ENCODE data around the gene IL6ST.
"Not testable (repeated sequence)": the region's sequence is repeated elsewhere in the genome, so short reads cannot be mapped to it uniquely, and the experiment has no call there.

Gene IL6ST

GRCh38 chr5:55998966-55999365, 4.2 kb upstream of the IL6ST start:
- no peak overlapping the region for H3K4me2 ChIP-seq
- H3K4me1 ChIP-seq = peaks cover 7 to 42% (median 9%) of the 10 kb centered on the region in 10 experiments; a peak in 14 of 20 replicates
- H3K36me3 ChIP-seq = no peaks in the 10 kb centered on the region
- H3K27ac ChIP-seq = no peak overlapping the region
- H3K9me3 ChIP-seq (replicated peaks in 1 of 11) = peaks cover 0 to 17% (median 11%) of the 10 kb centered on the region in 11 experiments; a peak in 17 of 22 replicates
- no peaks in the 10 kb centered on the region for H3K27me3 ChIP-seq
- no peak for TF ChIP-seq Cebpa-rat (IDR thresholded peaks at IDR 0.05)
- no peak overlapping the region for H3K9ac ChIP-seq
- no peak overlapping the region for H3K4me3 ChIP-seq
- no peaks in the 10 kb centered on the region for H4K20me1 ChIP-seq

DNA sequence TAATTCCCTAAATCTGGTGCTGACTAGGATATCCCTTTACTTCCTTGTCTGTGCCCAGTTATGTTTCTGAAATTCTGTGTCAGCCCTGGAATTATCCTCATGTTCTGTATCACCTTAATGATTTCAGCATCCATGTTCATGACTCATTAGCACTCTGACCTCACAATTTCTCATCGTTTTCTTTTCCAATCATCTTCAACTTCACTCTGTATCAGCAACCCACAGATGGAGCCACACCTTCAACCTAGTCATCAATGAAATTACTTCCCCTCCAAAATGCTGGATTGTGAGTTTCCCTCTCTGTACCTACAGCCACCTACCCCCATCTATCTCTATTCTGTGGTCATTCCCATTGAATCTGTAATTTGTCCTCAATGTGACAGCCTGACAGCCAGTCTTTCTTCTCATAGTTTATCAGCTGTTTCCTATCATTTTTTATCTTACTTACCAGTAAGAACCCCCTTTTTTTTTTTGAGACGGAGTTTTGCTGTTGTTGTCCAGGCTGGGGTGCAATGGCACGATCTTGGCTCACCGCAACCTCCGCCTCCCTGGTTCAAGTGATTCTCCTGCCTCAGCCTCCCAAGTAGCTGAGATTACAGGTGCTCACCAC, 3.1 kb upstream of the IL6ST start:
- no peak for TF ChIP-seq Cebpa-rat (IDR thresholded peaks at IDR 0.05)
- Histone ChIP-seq H4K20me1 (peaks cover 0 to 10% (median 5%) of the 10 kb centered on the region in 11 experiments; a peak in 13 of 22 replicates), H3K9me3 (replicated peaks in 1 of 11) (peaks cover 0 to 17% (median 11%) of the 10 kb centered on the region in 11 experiments; a peak in 17 of 22 replicates), H3K4me1 (peaks cover 12 to 35% (median 18%) of the 10 kb centered on the region in 10 experiments), H3K36me3 (no peaks in the 10 kb centered on the region), H3K27ac (no peak overlapping the region), H3K27me3 (no peaks in the 10 kb centered on the region), H3K4me3 (no peak overlapping the region), H3K4me2 (peak overlapping the region in 3 of 11 experiments; percentile 70 to 86 (median 84); a peak in 5 of 22 replicates), H3K9ac (no peak overlapping the region)

DNA sequence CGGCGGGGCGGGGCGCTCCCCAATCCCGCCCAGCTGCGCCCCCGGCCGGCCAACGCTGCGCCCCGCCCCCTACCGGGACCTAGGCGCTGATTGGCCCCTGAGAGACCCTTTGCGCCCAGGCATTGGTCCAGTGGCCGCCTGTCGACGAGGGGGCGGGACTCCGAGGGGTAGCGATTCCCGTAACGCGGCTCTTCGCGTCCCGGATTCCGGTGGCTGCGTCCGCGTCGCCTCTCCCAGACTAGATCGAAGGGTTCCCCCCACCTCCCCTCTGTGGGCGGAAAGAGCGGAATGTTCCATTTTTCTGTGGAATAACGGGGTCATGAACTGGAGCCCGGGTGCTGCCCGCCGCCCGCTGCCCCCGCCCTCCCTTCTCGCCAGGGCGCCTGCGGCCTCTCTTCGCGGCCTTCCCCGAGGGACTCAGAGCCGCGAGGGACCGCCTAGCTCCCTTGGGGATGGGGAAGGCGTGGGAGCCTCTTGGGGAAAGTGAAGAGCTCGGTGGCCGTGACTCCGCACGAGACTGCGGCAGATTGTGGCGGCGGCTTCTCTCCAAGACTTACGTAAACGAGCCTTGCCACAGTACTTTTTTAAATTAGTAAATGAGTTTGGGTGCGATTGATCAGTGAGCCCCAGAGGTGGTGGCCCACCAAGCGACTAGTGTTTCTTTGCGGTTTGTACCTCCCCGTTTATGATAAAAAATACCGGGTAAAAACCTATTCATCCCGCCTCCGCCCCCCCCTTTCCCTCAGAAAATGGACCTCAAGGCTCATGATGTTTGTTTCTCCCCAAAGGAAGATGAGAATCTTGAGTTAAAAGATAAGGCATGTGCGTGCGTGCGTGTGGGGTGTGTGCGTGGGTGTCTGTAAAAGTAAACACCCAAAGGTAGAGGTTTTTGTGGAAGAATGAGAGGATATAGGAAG, 493 bp upstream of the IL6ST start:
- Histone ChIP-seq H3K9ac (peak overlapping the region; percentile 86 to 97 (median 92)), H3K27me3 (no peaks in the 10 kb centered on the region), H3K9me3 (replicated peaks in 1 of 11) (no peaks in the 10 kb centered on the region; a peak in 1 of 22 replicates), H4K20me1 (peaks cover 0 to 33% (median 21%) of the 10 kb centered on the region in 11 experiments; a peak in 14 of 22 replicates), H3K36me3 (peaks cover 0 to 7% (median 4%) of the 10 kb centered on the region in 11 experiments; a peak in 3 of 22 replicates), H3K4me1 (peaks cover 26 to 54% (median 33%) of the 10 kb centered on the region in 10 experiments), H3K4me3 (peak overlapping the region; percentile 74 to 91 (median 84)), H3K4me2 (peak overlapping the region; percentile 70 to 94 (median 85)), H3K27ac (peak overlapping the region; percentile 79 to 97 (median 89))
- no peak for TF ChIP-seq Cebpa-rat (IDR thresholded peaks at IDR 0.05)

DNA sequence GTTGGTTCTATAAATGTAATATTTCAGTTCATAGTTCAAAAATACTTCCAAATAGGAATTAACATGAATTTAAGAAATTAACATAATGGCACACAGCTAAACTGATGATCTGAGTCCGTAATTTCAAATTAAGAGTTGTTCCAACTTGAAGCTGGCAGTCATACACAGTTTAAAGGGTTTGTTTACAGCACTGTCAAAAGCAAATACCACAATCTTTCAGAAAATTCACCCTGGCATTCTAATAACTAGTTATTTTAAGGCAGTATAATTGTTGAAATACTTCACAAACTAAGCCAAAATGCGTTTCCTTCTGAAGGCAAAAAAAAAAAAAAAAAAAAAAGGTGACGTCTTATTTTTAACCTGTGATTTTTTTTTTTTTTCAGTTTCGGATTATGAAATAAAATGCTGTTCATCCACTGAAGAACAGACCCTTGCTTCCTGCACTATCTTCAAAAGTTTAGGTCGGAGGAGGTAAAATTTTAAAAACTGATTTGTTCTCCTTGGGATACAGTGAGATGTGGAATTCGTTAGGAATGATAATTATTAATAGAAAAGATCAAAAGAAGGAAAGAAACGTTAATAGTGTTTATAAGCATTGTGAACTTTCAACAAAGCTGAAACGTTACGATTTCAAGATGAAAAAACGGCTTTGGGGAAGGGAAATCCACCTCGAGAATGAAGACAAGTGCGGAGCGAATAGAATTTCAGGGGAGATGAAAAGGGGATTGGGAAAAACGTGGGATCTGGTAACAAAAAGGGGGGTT, 850 bp downstream of the IL6ST start:
- peaks cover 0 to 13% (median 4%) of the 10 kb centered on the region in 11 experiments; a peak in 6 of 22 replicates for H3K36me3 ChIP-seq
- peak overlapping the region; percentile 76 to 96 (median 85) for H3K4me2 ChIP-seq
- peaks cover 0 to 46% (median 26%) of the 10 kb centered on the region in 11 experiments; a peak in 15 of 22 replicates for H4K20me1 ChIP-seq
- H3K27ac ChIP-seq = peak overlapping the region; percentile 79 to 97 (median 89)
- H3K27me3 ChIP-seq = no peaks in the 10 kb centered on the region
- peak overlapping the region; percentile 74 to 91 (median 84) for H3K4me3 ChIP-seq
- TF ChIP-seq Cebpa-rat (IDR thresholded peaks at IDR 0.05) = no peak
- peaks cover 0 to under 1% (median 0%) of the 10 kb centered on the region in 11 experiments; a peak in 4 of 22 replicates for H3K9me3 ChIP-seq (replicated peaks in 1 of 11)
- peaks cover 26 to 65% (median 36%) of the 10 kb centered on the region in 10 experiments for H3K4me1 ChIP-seq
- H3K9ac ChIP-seq = peak overlapping the region; percentile 86 to 97 (median 92)

DNA sequence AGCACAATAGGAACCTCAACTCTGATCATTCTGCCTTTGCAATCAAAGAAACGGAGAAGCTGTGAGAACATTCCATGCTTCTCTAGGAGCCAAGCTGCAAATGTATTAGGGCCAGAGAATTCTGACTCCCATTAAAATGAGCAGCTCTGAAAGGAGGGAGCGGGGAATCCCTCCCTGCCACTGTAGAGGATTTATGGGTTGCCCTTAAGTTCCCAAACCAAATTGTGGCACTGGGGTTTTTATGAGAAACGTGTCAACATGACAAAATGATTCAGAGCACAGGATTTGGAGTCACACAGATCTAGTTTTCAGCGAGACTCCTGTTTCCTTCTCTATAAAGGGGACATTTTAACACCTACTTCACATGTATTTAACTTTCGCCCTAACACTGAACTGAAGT, 1.8 kb downstream of the IL6ST start:
- no peak for TF ChIP-seq Cebpa-rat (IDR thresholded peaks at IDR 0.05)

DNA sequence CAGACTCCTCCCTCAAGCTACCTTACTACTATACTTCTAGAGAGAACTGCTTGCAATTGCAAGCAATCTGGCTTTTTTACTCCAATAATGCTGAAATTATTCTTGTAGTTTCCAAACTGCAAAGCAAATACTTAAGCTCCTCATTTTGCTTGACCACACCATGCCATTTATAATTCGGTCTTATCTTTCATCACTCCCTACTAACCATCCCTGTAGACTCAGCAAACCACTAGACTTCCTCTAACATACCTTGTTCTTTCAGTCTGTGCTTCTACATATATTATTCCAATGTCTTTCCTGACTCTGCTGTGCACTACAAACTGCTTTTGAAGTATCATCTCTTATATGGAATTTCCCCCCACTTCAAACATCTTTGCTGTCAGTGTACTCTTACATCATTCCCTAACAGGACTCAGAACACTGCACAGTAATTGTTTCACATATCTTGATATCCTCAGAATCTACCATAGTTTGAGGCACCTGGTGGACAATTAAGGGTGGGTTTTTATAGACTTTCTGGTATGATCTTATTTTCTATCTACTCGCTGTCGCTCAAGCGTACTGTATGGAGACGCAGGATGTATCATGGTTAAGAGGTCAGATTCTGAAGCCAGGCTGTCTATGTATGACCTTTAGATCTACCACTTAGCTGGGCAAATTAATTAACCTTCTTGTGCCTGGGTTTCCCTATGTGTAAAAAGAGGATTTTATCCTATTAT, 2.8 kb downstream of the IL6ST start:
- peaks cover 0 to 20% (median 18%) of the 10 kb centered on the region in 11 experiments; a peak in 20 of 22 replicates for H3K9me3 ChIP-seq (replicated peaks in 1 of 11)
- H3K27ac ChIP-seq = peak overlapping the region in 1 of 11 experiments; percentile 96; a peak in 1 of 22 replicates
- peak overlapping the region; percentile 76 to 96 (median 85) for H3K4me2 ChIP-seq
- peaks cover 0 to 66% (median 28%) of the 10 kb centered on the region in 11 experiments; a peak in 15 of 22 replicates for H4K20me1 ChIP-seq
- peak overlapping the region in 4 of 11 experiments; percentile 93 to 97 (median 96); a peak in 10 of 22 replicates for H3K9ac ChIP-seq
- H3K4me3 ChIP-seq = peak overlapping the region in 6 of 10 experiments; percentile 81 to 91 (median 86); a peak in 11 of 20 replicates
- H3K27me3 ChIP-seq = no peaks in the 10 kb centered on the region
- TF ChIP-seq Cebpa-rat (IDR thresholded peaks at IDR 0.05) = no peak
- peaks cover 25 to 70% (median 36%) of the 10 kb centered on the region in 10 experiments for H3K4me1 ChIP-seq
- peaks cover 11 to 33% (median 22%) of the 10 kb centered on the region in 11 experiments; a peak in 21 of 22 replicates for H3K36me3 ChIP-seq

More for the DNA sequence above, 1.8 kb downstream of the IL6ST start:
- Histone ChIP-seq H4K20me1 (peaks cover 0 to 55% (median 28%) of the 10 kb centered on the region in 11 experiments; a peak in 15 of 22 replicates), H3K4me1 (peaks cover 26 to 70% (median 36%) of the 10 kb centered on the region in 10 experiments), H3K9ac (peak overlapping the region; percentile 33 to 97 (median 92); a peak in 21 of 22 replicates), H3K4me2 (peak overlapping the region; percentile 76 to 96 (median 85)), H3K9me3 (replicated peaks in 1 of 11) (peaks cover 0 to 9% (median 7%) of the 10 kb centered on the region in 11 experiments; a peak in 18 of 22 replicates), H3K4me3 (peak overlapping the region; percentile 74 to 91 (median 84); a peak in 19 of 20 replicates), H3K27ac (peak overlapping the region in 5 of 11 experiments; percentile 18 to 97 (median 96); a peak in 8 of 22 replicates), H3K27me3 (no peaks in the 10 kb centered on the region), H3K36me3 (peaks cover 5 to 22% (median 11%) of the 10 kb centered on the region in 11 experiments; a peak in 16 of 22 replicates)

DNA sequence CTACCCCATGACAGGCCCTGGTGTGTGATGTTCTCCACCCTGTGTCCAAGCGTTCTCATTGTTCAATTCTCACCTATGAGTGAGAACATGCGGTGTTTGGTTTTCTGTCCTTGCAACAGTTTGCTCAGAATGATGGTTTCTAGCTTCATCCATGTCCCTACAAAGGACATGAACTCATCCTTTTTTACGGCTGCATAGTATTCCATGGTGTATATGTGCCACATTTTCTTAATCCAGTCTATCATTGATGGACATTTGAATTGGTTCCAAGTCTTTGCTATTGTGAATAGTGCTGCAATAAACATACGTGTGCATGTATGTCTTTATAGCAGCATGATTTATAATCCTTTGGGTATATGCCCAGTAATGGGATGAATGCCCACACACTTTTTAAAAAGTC, 3.9 kb downstream of the IL6ST start:
- H3K9ac ChIP-seq, H3K27ac ChIP-seq, H3K27me3 ChIP-seq: not testable (repeated sequence)
- Histone ChIP-seq H3K4me3 (peak overlapping the region in 1 of 10 experiments; percentile 84; a peak in 2 of 20 replicates), H3K36me3 (peaks cover 17 to 43% (median 32%) of the 10 kb centered on the region in 11 experiments; a peak in 21 of 22 replicates), H4K20me1 (peaks cover 0 to 77% (median 28%) of the 10 kb centered on the region in 11 experiments; a peak in 15 of 22 replicates), H3K4me2 (peak overlapping the region in 4 of 11 experiments; percentile 87 to 96 (median 95); a peak in 6 of 22 replicates), H3K9me3 (replicated peaks in 1 of 11) (peaks cover 0 to 30% (median 29%) of the 10 kb centered on the region in 11 experiments; a peak in 20 of 22 replicates), H3K4me1 (peaks cover 21 to 65% (median 34%) of the 10 kb centered on the region in 10 experiments)
